H1 (cell line): ENCODE results near the gene APMAP. TPM values are rescaled to one million over a fixed set of nuclear protein-coding genes. Genes with fewer than 3 reads are reported as not detected.
A peak's percentile ranks its signal among the peaks of the same experiment; 100 is the strongest.

Experiments used
- CTCF ChIA-PET: fragments of 300-600 bp; sonication (Branson Sonifier 250); formaldehyde crosslinking; loops from one replicate; lab custom pipeline; 2021; ENCODE audit not compliant: partially characterized antibody; lab: Charles Lee
- POLR2A ChIA-PET: fragments of 300-600 bp; sonication (Branson Sonifier 250); formaldehyde crosslinking; loops from one replicate; lab custom pipeline; 2021; ENCODE audit warnings: inconsistent platforms; ENCODE audit not compliant: partially characterized antibody; lab: Charles Lee
- DNase-seq, 2 experiments: peaks; one replicate each; pipeline versions ENCODE4 v3.0.0 to v3.0.0-alpha.2; 2010 to 2022; ENCODE audit warnings: low spot score in 2 of 2, low read depth in 1 of 2, mixed read lengths in 1 of 2
- FAIRE-seq: peaks from 2 replicates; lab custom pipeline; 2011; peaks lifted over from hg19 to GRCh38; lab: Jason Lieb, UNC
- H2AFZ ChIP-seq: 2 replicates; pipeline ENCODE4 v1.8.1; 2012; ENCODE audit warnings: low read length, inconsistent platforms
- H2AK5ac ChIP-seq: 2 replicates; pipeline ENCODE4 v1.6.1; 2013; ENCODE audit warnings: low read depth, low read length
- H2BK120ac ChIP-seq: replicated peaks from 2 replicates; pipeline ENCODE3; 2013; ENCODE audit warnings: low read depth, low read length, inconsistent platforms
- H2BK12ac ChIP-seq: 2 replicates; pipeline ENCODE4 v1.6.1; 2013; ENCODE audit warnings: low read depth, low read length
- H2BK15ac ChIP-seq: 2 replicates; pipeline ENCODE4 v1.6.1; 2013; ENCODE audit warnings: low read length
- H2BK20ac ChIP-seq: 2 replicates; pipeline ENCODE4 v1.6.1; 2013; ENCODE audit warnings: low read length
- H2BK5ac ChIP-seq: 2 replicates; pipeline ENCODE4 v1.6.1; 2013; ENCODE audit warnings: low read depth, low read length
- H3K14ac ChIP-seq: 2 replicates; pipeline ENCODE4 v1.6.1; 2013; ENCODE audit warnings: inconsistent platforms; ENCODE audit not compliant: insufficient read length
- H3K18ac ChIP-seq: 2 replicates; pipeline ENCODE4 v1.6.1; 2013; ENCODE audit warnings: low read length; ENCODE audit errors: extremely low read depth
- H3K23ac ChIP-seq: 2 replicates; pipeline ENCODE4 v1.6.1; 2013; ENCODE audit warnings: inconsistent platforms; ENCODE audit not compliant: insufficient read length
- H3K23me2 ChIP-seq: 2 replicates; pipeline ENCODE4 v1.6.1; 2013; ENCODE audit warnings: low read depth, low read length
- H3K27ac ChIP-seq: 2 replicates; pipeline ENCODE4 v1.6.1; 2011; ENCODE audit warnings: low read depth, low read length, inconsistent platforms
- H3K27me3 ChIP-seq, 4 experiments: replicated peaks in 1 of 4; 1 replicate in 1 of 4; 2 replicates in 3 of 4; pipeline versions ENCODE4 v1.6.1 to v1.8.1; 2011 to 2013; ENCODE audit warnings: low read length in 3 of 4, mild to moderate bottlenecking in 3 of 4, inconsistent platforms in 2 of 4, mixed read lengths in 2 of 4, moderate library complexity in 1 of 4; ENCODE audit not compliant: control insufficient read depth in 3 of 4, insufficient read depth in 3 of 4; ENCODE audit errors: extremely low read depth in 1 of 4
- H3K36me3 ChIP-seq, 4 experiments: 2 replicates each; pipeline versions ENCODE4 v1.6.1 to v1.8.1; 2011 to 2013; ENCODE audit warnings: mild to moderate bottlenecking in 4 of 4, low read length in 3 of 4, moderate library complexity in 2 of 4, control low read depth in 1 of 4, inconsistent platforms in 1 of 4; ENCODE audit not compliant: insufficient read depth in 4 of 4, control insufficient read depth in 2 of 4
- H3K4ac ChIP-seq: replicated peaks from 2 replicates; pipeline ENCODE3; 2013; ENCODE audit warnings: low read length, low read depth, mixed read lengths, inconsistent platforms; ENCODE audit not compliant: insufficient read length
- H3K4me1 ChIP-seq, 4 experiments: replicated peaks in 1 of 4; 1 replicate in 1 of 4; 2 replicates in 3 of 4; pipeline versions ENCODE4 v1.6.1 to v1.8.1; 2011 to 2013; ENCODE audit warnings: low read length in 3 of 4, inconsistent platforms in 2 of 4, mixed read lengths in 1 of 4; ENCODE audit not compliant: insufficient read depth in 4 of 4, control insufficient read depth in 3 of 4
- H3K4me2 ChIP-seq, 2 experiments: 2 replicates each; pipeline versions ENCODE4 v1.6.1 to v1.8.1; 2011 to 2013; ENCODE audit warnings: low read depth in 2 of 2, low read length in 2 of 2, control low read depth in 1 of 2, inconsistent platforms in 1 of 2, mild to moderate bottlenecking in 1 of 2; ENCODE audit not compliant: insufficient read depth in 1 of 2
- H3K4me3 ChIP-seq, 4 experiments: fragments of 200-600, 300-600 bp in 1 of 4; sonication (generic), shearing (Covaris generic), sonication (Bioruptor Twin) in 1 of 4; 2 replicates each; pipeline versions ENCODE4 v1.5.1 to v1.8.1; 2011 to 2016; ENCODE audit warnings: low read length in 4 of 4, low read depth in 3 of 4, control low read depth in 2 of 4, inconsistent platforms in 2 of 4, mild to moderate bottlenecking in 2 of 4, mixed read lengths in 1 of 4, moderate library complexity in 1 of 4; ENCODE audit not compliant: insufficient read depth in 2 of 4; ENCODE audit errors: extremely low read depth in 1 of 4
- H3K56ac ChIP-seq: replicated peaks from 2 replicates; pipeline ENCODE3; 2013; ENCODE audit warnings: low read depth, mild to moderate bottlenecking, mixed read lengths, low read length, inconsistent platforms; ENCODE audit not compliant: insufficient read length
- H3K79me1 ChIP-seq: 2 replicates; pipeline ENCODE4 v1.6.1; 2013; ENCODE audit warnings: low read depth, low read length, control low read depth
- H3K79me2 ChIP-seq, 2 experiments: 2 replicates each; pipeline versions ENCODE4 v1.6.1 to v1.8.1; 2012 to 2013; ENCODE audit warnings: low read length in 2 of 2, mild to moderate bottlenecking in 2 of 2, inconsistent platforms in 1 of 2; ENCODE audit not compliant: insufficient read depth in 2 of 2, control insufficient read depth in 1 of 2
- H3K9ac ChIP-seq, 4 experiments: replicated peaks in 1 of 4; 1 replicate in 1 of 4; 2 replicates in 3 of 4; pipeline versions ENCODE4 v1.6.1 to v1.8.1; 2011 to 2013; ENCODE audit warnings: low read depth in 3 of 4, low read length in 3 of 4, control low read depth in 2 of 4, mild to moderate bottlenecking in 2 of 4, moderate library complexity in 2 of 4, inconsistent platforms in 1 of 4; ENCODE audit errors: extremely low read depth in 1 of 4
- H3K9me3 ChIP-seq, 2 experiments: 2 replicates each; pipeline versions ENCODE4 v1.6.1 to v1.8.1; 2012 to 2013; ENCODE audit warnings: mild to moderate bottlenecking in 2 of 2, moderate library complexity in 2 of 2, control low read depth in 1 of 2, inconsistent platforms in 1 of 2, low read depth in 1 of 2, low read length in 1 of 2, mixed read lengths in 1 of 2; ENCODE audit not compliant: insufficient read depth in 2 of 2
- H4K20me1 ChIP-seq, 2 experiments: replicated peaks in 1 of 2; 2 replicates each; pipeline versions ENCODE3 to v1.8.1; 2011 to 2013; ENCODE audit warnings: inconsistent platforms in 2 of 2, low read length in 2 of 2, mild to moderate bottlenecking in 1 of 2; ENCODE audit not compliant: insufficient read depth in 2 of 2, control insufficient read depth in 1 of 2
- H4K5ac ChIP-seq: 2 replicates; pipeline ENCODE4 v1.6.1; 2013; ENCODE audit warnings: low read length, low read depth, mixed read lengths, inconsistent platforms; ENCODE audit not compliant: insufficient read length
- H4K8ac ChIP-seq: 2 replicates; pipeline ENCODE4 v1.8.0; 2013; ENCODE audit warnings: mild to moderate bottlenecking, moderate library complexity, low read length, inconsistent platforms; ENCODE audit not compliant: insufficient read depth; ENCODE audit errors: extremely low read depth
- H4K91ac ChIP-seq: replicated peaks from 2 replicates; pipeline ENCODE3; 2013; ENCODE audit warnings: low read length, mixed read lengths, inconsistent platforms; ENCODE audit not compliant: insufficient read length
- POLR2AphosphoS5 ChIP-seq: IDR thresholded peaks from 2 replicates; pipeline ENCODE4 v1.6.1; 2011; ENCODE audit warnings: low read depth, low read length
- WGBS, 2 experiments: shearing (Covaris generic) in 1 of 2; methylation state at CpG; one replicate each; pipeline versions ENCODE4 v1.1.6 to v1.1.7; 2013 to 2015; ENCODE audit warnings: low lambda C conversion rate in 2 of 2, mixed read lengths in 2 of 2, inconsistent platforms in 1 of 2, low coverage in 1 of 2, missing lambda C conversion rate in 1 of 2; ENCODE audit not compliant: insufficient replicate concordance in 2 of 2, insufficient coverage in 1 of 2, insufficient read length in 1 of 2; ENCODE audit errors: extremely low coverage in 1 of 2, missing lambda C conversion rate in 1 of 2; 5-methylcytosine and 5-hydroxymethylcytosine counted together
- polyA plus RNA-seq, 7 experiments: library from polyadenylated mRNA; depleted of rRNA in 3 of 7; stranded (reverse) in 5 of 7; unstranded in 2 of 7; fragments of >200 nt in 5 of 7; fragments of 200-250 nt in 2 of 7; gene quantifications; 1 replicate in 5 of 7; 2 replicates in 1 of 7; 4 replicates in 1 of 7; pipeline versions ENCODE4 v1.2.1 to v1.2.3, GENCODE V29; 2011 to 2013; ENCODE audit warnings: missing spikeins in 2 of 7, mixed read lengths in 2 of 7
- total RNA-seq: library from RNA; stranded (reverse); fragmentation: NEBNext Ultra II Directional; extraction: Animal tissue kit (Norgen Biotek cat#: 25700); gene quantifications from 2 replicates; pipeline ENCODE4 v1.2.1, GENCODE V29; 2021
- TF ChIP-seq, protein P1 (sequence below): IDR thresholded peaks from 2 replicates; pipeline ENCODE4 v1.6.1; 2011; ENCODE audit warnings: low read length, improper control_type of control experiment
- TF ChIP-seq, protein P2 (sequence below): IDR thresholded peaks from 2 replicates; pipeline ENCODE4 v1.6.1; 2012; ENCODE audit warnings: inconsistent platforms
- TF ChIP-seq, protein P3 (sequence below): IDR thresholded peaks from 2 replicates; pipeline ENCODE4 v1.6.1; 2012; ENCODE audit warnings: inconsistent platforms

The APMAP gene
- total and polyA plus RNA-seq, 2 of the 8 experiments (the other 6 are each of a cell fraction or from before 2014, with no cell fraction given) = 31.3 to 66.0 TPM

DNA sequence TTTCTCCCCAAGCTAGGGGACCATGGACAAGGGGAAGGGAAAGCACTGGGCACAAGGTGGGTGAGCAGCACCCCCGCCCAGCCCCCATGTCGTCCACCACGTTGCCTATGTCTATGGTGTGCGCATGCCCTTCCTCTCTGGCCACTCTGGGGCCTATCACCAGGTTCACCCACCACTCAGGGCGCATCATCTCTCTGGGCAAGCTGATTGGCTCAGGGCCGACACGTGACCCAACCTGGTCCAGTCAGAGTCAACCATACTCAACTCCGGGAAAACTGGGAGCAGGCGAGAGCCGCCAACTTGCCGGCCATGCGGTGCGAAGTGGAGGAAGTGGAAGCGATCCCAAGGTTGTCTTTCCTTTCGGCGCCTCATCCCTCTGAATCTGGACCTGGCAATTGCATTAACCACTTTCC lies 39.5 kb upstream of the APMAP start:
- H2AFZ ChIP-seq = peak overlapping the region; percentile 63; the same call in 1 of the 2 replicates
- POLR2A ChIA-PET = no interaction called here

More for the DNA sequence above, 39.5 kb upstream of the APMAP start:
- Histone ChIP-seq H2BK15ac (no peak overlapping the region; the same call in 1 of the 2 replicates), H3K27ac (no peak overlapping the region), H4K5ac (no peak overlapping the region), H3K27me3 (no peaks in the 10 kb centered on the region; a peak in 1 of 7 replicates), H2BK120ac (no peak overlapping the region), H4K20me1 (no peaks in the 10 kb centered on the region), H4K8ac (no peak overlapping the region), H3K14ac (no peak overlapping the region), H3K23ac (no peak overlapping the region), H2AK5ac (no peak overlapping the region), H3K4me2 (no peak overlapping the region), H3K9me3 (peaks cover 0 to 5% of the 10 kb centered on the region in 2 experiments; a peak in 1 of 4 replicates), H2BK12ac (no peak overlapping the region), H3K56ac (no peak overlapping the region), H3K79me1 (no peaks in the 10 kb centered on the region), H4K91ac (peak overlapping the region; percentile 63), H3K23me2 (no peaks in the 10 kb centered on the region), H2BK5ac (no peak overlapping the region), H2BK20ac (no peak overlapping the region), H3K9ac (no peak overlapping the region), H3K79me2 (no peaks in the 10 kb centered on the region), H3K4me1 (peaks cover 0 to 5% (median 1%) of the 10 kb centered on the region in 4 experiments; a peak in 3 of 7 replicates), H3K18ac (0 out of 2 replicates have a peak overlapping the region, but pooled peaks have one; percentile 4), H3K4me3 (no peak overlapping the region), H3K36me3 (no peaks in the 10 kb centered on the region), H3K4ac (no peak overlapping the region)
- CTCF ChIA-PET = interaction anchor here (0.9 to 3.1 kb wide), 3 partner anchors 15 to 33 kb away, joined by 3 to 13 read pairs (median 6); no protein-coding TSS in a partner anchor
- 83% methylated on average over 14 of the region's 16 CpGs; no CpG with 5 or more reads in 1 of the 2 experiments for WGBS, 2 experiments
- FAIRE-seq (no peak), DNase-seq (no peak)
- TF ChIP-seq, protein P1, sequence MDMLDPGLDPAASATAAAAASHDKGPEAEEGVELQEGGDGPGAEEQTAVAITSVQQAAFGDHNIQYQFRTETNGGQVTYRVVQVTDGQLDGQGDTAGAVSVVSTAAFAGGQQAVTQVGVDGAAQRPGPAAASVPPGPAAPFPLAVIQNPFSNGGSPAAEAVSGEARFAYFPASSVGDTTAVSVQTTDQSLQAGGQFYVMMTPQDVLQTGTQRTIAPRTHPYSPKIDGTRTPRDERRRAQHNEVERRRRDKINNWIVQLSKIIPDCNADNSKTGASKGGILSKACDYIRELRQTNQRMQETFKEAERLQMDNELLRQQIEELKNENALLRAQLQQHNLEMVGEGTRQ = peak; percentile 62
- no peak for TF ChIP-seq POLR2AphosphoS5
- TF ChIP-seq, protein P2, sequence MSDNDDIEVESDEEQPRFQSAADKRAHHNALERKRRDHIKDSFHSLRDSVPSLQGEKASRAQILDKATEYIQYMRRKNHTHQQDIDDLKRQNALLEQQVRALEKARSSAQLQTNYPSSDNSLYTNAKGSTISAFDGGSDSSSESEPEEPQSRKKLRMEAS = peak; percentile 70
- TF ChIP-seq, protein P3, sequence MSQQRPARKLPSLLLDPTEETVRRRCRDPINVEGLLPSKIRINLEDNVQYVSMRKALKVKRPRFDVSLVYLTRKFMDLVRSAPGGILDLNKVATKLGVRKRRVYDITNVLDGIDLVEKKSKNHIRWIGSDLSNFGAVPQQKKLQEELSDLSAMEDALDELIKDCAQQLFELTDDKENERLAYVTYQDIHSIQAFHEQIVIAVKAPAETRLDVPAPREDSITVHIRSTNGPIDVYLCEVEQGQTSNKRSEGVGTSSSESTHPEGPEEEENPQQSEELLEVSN = peak; percentile 90
